GM08714 (cell line): Measurements from ENCODE around the gene SLC30A2.

Experiments
- H3K4me3 ChIP-seq: fragments of 200-500 bp; sonication (Bioruptor generic); 2 replicates; pipeline ENCODE4 v1.5.1; 2014; ENCODE audit warnings: mild to moderate bottlenecking, low read length, inconsistent platforms
- ZNF274 ChIP-seq: IDR thresholded peaks from 2 replicates; pipeline ENCODE4 v1.6.1; 2012; ENCODE audit warnings: mild to moderate bottlenecking, low read depth, low read length

SLC30A2 gene

GRCh38 chr1:25994402-25995150, 51.3 kb downstream of the SLC30A2 start:
- no peak for TF ChIP-seq ZNF274
- no peak overlapping the region for H3K4me3 ChIP-seq

- no peak for TF ChIP-seq ZNF274
- no peak overlapping the region for H3K4me3 ChIP-seq
Observed at GRCh38 chr1:25993197-25993951, 52.5 kb downstream of the SLC30A2 start.

- no peak overlapping the region for H3K4me3 ChIP-seq
- TF ChIP-seq ZNF274: no peak
Observed at GRCh38 chr1:25992689-25993171, 53.2 kb downstream of the SLC30A2 start.

GRCh38 chr1:25991937-25992688, 53.8 kb downstream of the SLC30A2 start:
- H3K4me3 ChIP-seq: no peak overlapping the region
- no peak for TF ChIP-seq ZNF274

GRCh38 chr1:25990702-25991395, 55.1 kb downstream of the SLC30A2 start:
- no peak for TF ChIP-seq ZNF274
- H3K4me3 ChIP-seq: no peak overlapping the region

- TF ChIP-seq ZNF274: no peak
Observed at GRCh38 chr1:25990251-25990650, 55.7 kb downstream of the SLC30A2 start.

GRCh38 chr1:25989440-25990234, 56.3 kb downstream of the SLC30A2 start:
- TF ChIP-seq ZNF274: no peak
- H3K4me3 ChIP-seq: no peak overlapping the region

More at GRCh38 chr1:25990251-25990650, 55.7 kb downstream of the SLC30A2 start:
- no peak overlapping the region for H3K4me3 ChIP-seq

GRCh38 chr1:25987951-25988350, 58.0 kb downstream of the SLC30A2 start:
- no peak for TF ChIP-seq ZNF274
- no peak overlapping the region for H3K4me3 ChIP-seq
